ENCODE measurements around the gene RPL13.

Gene RPL13

GRCh38 chr16:89545831-89546574, 14.5 kb upstream of the RPL13 start:
- DNase-seq, result no peak

GRCh38 chr16:89546781-89547180, 13.7 kb upstream of the RPL13 start:
- no peak for DNase-seq

- DNase-seq, result no peak
Observed at GRCh38 chr16:89547291-89547690, 13.2 kb upstream of the RPL13 start.

- no peak for DNase-seq
Observed at GRCh38 chr16:89547860-89548259, 12.6 kb upstream of the RPL13 start.

- DNase-seq, result no peak
Observed at GRCh38 chr16:89548344-89549006, 12.0 kb upstream of the RPL13 start.

GRCh38 chr16:89549007-89549700, 11.3 kb upstream of the RPL13 start:
- DNase-seq, result no peak

- DNase-seq, result no peak
Observed at GRCh38 chr16:89550421-89551007, 10.0 kb upstream of the RPL13 start.

- no peak for DNase-seq
Observed at GRCh38 chr16:89552329-89552728, 8.2 kb upstream of the RPL13 start.

GRCh38 chr16:89552913-89553312, 7.6 kb upstream of the RPL13 start:
- DNase-seq, result no peak

GRCh38 chr16:89553733-89554132, 6.7 kb upstream of the RPL13 start:
- no peak for DNase-seq

GRCh38 chr16:89554343-89554742, 6.1 kb upstream of the RPL13 start:
- DNase-seq, result no peak

GRCh38 chr16:89555265-89555664, 5.2 kb upstream of the RPL13 start:
- no peak for DNase-seq

- DNase-seq, result no peak
Observed at GRCh38 chr16:89555780-89556179, 4.7 kb upstream of the RPL13 start.

GRCh38 chr16:89556750-89557689, 3.5 kb upstream of the RPL13 start:
- DNase-seq, result no peak

- DNase-seq, result no peak
Observed at GRCh38 chr16:89557690-89558490, 2.6 kb upstream of the RPL13 start.

GRCh38 chr16:89561142-89561883, 831 bp downstream of the RPL13 start:
- no peak for DNase-seq

GRCh38 chr16:89561884-89562599, 1.6 kb downstream of the RPL13 start:
- DNase-seq, result no peak

GRCh38 chr16:89562939-89563338, 2.5 kb downstream of the RPL13 start:
- DNase-seq, result no peak

GRCh38 chr16:89563639-89564392, 3.3 kb downstream of the RPL13 start:
- DNase-seq, result no peak

Measured in DMS79 (cell line).